PC-9 (cell line): ENCODE measurements around the gene TLN1. TPM values are rescaled to one million over a fixed set of nuclear protein-coding genes. Genes with fewer than 3 reads are reported as not detected.

Experiments
- BruUV-seq: library from RNA; stranded (reverse); fragments of 400-500 nt; replicated peaks from 2 replicates; lab custom pipeline; 2021; lab: Mats Ljungman, UMichigan
- CTCF ChIA-PET: fragments of 300-600 bp; sonication (Branson Sonifier 250); formaldehyde crosslinking; loops from one replicate; lab custom pipeline; 2022; ENCODE audit warnings: antibody characterized with exemption; lab: Charles Lee
- POLR2A ChIA-PET: fragments of 300-600 bp; sonication (Branson Sonifier 250); formaldehyde crosslinking; loops from one replicate; lab custom pipeline; 2022; ENCODE audit warnings: antibody characterized with exemption; ENCODE audit not compliant: unreplicated experiment; lab: Charles Lee
- DNase-seq, 2 experiments: peaks; one replicate each; pipeline versions ENCODE4 v3.0.0 to v3.0.0-alpha.2; 2015 to 2022; ENCODE audit warnings: mixed read lengths in 1 of 2
- H2AFZ ChIP-seq: fragments of 200-600 bp; sonication (generic); 2 replicates; pipeline ENCODE4 v1.8.1; 2017; ENCODE audit warnings: antibody characterized with exemption
- H3F3A ChIP-seq: fragments of 200-600 bp; sonication (generic); 2 replicates; pipeline ENCODE4 v1.8.1; 2017; ENCODE audit warnings: antibody characterized with exemption, mild to moderate bottlenecking, low read depth; ENCODE audit not compliant: insufficient read depth
- H3K27ac ChIP-seq: fragments of 200-600 bp; sonication (generic); 2 replicates; pipeline ENCODE4 v1.6.1; 2016; ENCODE audit warnings: mixed run types
- H3K27me3 ChIP-seq: fragments of 200-600 bp; sonication (generic); 2 replicates; pipeline ENCODE4 v1.6.1; 2016; ENCODE audit warnings: low read depth, mixed run types; ENCODE audit not compliant: insufficient read depth
- H3K36me3 ChIP-seq: fragments of 200-600 bp; sonication (generic); 2 replicates; pipeline ENCODE4 v1.6.1; 2016; ENCODE audit warnings: low read depth, mixed run types
- H3K4me1 ChIP-seq: fragments of 200-600 bp; sonication (generic); replicated peaks from 2 replicates; pipeline ENCODE4 v1.6.1; 2016; ENCODE audit warnings: mixed run types; ENCODE audit not compliant: insufficient read depth
- H3K4me2 ChIP-seq: fragments of 200-600 bp; sonication (generic); 2 replicates; pipeline ENCODE4 v1.6.1; 2017; ENCODE audit warnings: mixed run types
- H3K4me3 ChIP-seq: fragments of 200-600 bp; sonication (generic); 2 replicates; pipeline ENCODE4 v1.6.1; 2016; ENCODE audit warnings: mixed run types
- H3K79me2 ChIP-seq: fragments of 200-600 bp; sonication (generic); 2 replicates; pipeline ENCODE4 v1.6.1; 2017; ENCODE audit warnings: low read depth, mixed run types
- H3K9me2 ChIP-seq: fragments of 200-600 bp; sonication (generic); 2 replicates; pipeline ENCODE4 v1.8.1; 2017; ENCODE audit warnings: mild to moderate bottlenecking; ENCODE audit not compliant: insufficient read depth
- H3K9me3 ChIP-seq: fragments of 200-600 bp; sonication (generic); 2 replicates; pipeline ENCODE4 v1.8.1; 2016; ENCODE audit warnings: low read depth; ENCODE audit not compliant: insufficient read depth
- H4K20me1 ChIP-seq: fragments of 200-600 bp; sonication (generic); 2 replicates; pipeline ENCODE4 v1.8.1; 2017; ENCODE audit not compliant: insufficient read depth
- EZH2 ChIP-seq: fragments of 200-600 bp; sonication (generic); IDR thresholded peaks from 2 replicates; pipeline ENCODE4 v1.8.0; 2017; ENCODE audit warnings: antibody characterized with exemption, low read depth
- intact Hi-C: fragments of 100-400 bp; cut with micrococcal nuclease; formaldehyde crosslinking; loops from one replicate; pipeline ENCODE4 v1.10.0; 2022; ENCODE audit not compliant: unreplicated experiment
- total RNA-seq: library from RNA; stranded (reverse); gene quantifications from 2 replicates; pipeline ENCODE4 v1.2.3, GENCODE V29; 2021
- TF ChIP-seq, protein P1 (sequence below): fragments of 200-600 bp; sonication (generic); conservative IDR thresholded peaks from 2 replicates; pipeline ENCODE4 v1.6.1; 2017; ENCODE audit warnings: mixed run types, antibody characterized with exemption, mild to moderate bottlenecking, moderate library complexity

Gene TLN1
- total RNA-seq, 1 experiment from 2014 or later: 101 TPM

- H3K27me3 ChIP-seq: no peaks in the 10 kb centered on the region
- H3K79me2 ChIP-seq: no peaks in the 10 kb centered on the region
- H3K9me2 ChIP-seq: no peaks in the 10 kb centered on the region
- H4K20me1 ChIP-seq: no peaks in the 10 kb centered on the region
- no peak for DNase-seq
- no peak overlapping the region for H3K4me3 ChIP-seq
- H3F3A ChIP-seq: peaks cover 14% of the 10 kb centered on the region; the same call in 1 of the 2 replicates
- intact Hi-C loops: no loop called here
- H3K9me3 ChIP-seq: no peaks in the 10 kb centered on the region
- TF ChIP-seq, protein P1, sequence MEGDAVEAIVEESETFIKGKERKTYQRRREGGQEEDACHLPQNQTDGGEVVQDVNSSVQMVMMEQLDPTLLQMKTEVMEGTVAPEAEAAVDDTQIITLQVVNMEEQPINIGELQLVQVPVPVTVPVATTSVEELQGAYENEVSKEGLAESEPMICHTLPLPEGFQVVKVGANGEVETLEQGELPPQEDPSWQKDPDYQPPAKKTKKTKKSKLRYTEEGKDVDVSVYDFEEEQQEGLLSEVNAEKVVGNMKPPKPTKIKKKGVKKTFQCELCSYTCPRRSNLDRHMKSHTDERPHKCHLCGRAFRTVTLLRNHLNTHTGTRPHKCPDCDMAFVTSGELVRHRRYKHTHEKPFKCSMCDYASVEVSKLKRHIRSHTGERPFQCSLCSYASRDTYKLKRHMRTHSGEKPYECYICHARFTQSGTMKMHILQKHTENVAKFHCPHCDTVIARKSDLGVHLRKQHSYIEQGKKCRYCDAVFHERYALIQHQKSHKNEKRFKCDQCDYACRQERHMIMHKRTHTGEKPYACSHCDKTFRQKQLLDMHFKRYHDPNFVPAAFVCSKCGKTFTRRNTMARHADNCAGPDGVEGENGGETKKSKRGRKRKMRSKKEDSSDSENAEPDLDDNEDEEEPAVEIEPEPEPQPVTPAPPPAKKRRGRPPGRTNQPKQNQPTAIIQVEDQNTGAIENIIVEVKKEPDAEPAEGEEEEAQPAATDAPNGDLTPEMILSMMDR: no peak
- TF ChIP-seq EZH2: no peak
- no peaks in the 10 kb centered on the region for H3K36me3 ChIP-seq
- H3K27ac ChIP-seq: no peak overlapping the region
- BruUV-seq: no TSS peak
- no peak overlapping the region for H2AFZ ChIP-seq
- POLR2A ChIA-PET: interaction anchor here (0.7 kb wide), 1 partner anchor 27 kb away, joined by 3 read pairs; no protein-coding TSS in a partner anchor
- peaks cover 18% of the 10 kb centered on the region for H3K4me1 ChIP-seq
- H3K4me2 ChIP-seq: no peak overlapping the region
- CTCF ChIA-PET: no interaction called here
Measured at GRCh38 chr9:35685506-35685905, 46.5 kb downstream of the TLN1 start.

DNA sequence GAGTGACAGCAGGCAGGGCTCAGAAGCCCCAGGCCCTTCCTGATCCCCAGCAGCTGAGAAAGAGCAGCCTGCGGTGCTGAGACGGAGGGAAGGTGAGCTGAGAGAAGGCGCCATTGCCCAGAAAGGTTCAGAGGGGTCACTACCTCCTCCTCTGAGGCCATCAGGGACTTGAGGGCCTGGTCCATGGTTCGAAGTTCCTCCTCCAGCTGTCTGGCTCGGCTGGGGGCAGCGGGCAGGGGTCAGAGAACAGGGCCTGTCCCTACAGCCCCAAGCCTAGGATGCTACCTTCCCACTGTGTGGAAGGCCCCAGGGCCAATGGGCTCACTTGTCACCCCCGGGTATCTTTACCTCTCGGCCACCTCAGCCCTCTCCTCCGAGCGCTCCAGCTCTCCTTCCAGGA, 47.1 kb downstream of the TLN1 start:
- Histone ChIP-seq H3F3A (peaks cover 14% of the 10 kb centered on the region; the same call in 1 of the 2 replicates), H4K20me1 (no peaks in the 10 kb centered on the region), H3K4me3 (no peak overlapping the region), H3K4me2 (no peak overlapping the region), H3K4me1 (peaks cover 18% of the 10 kb centered on the region), H2AFZ (no peak overlapping the region), H3K36me3 (no peaks in the 10 kb centered on the region), H3K9me3 (no peaks in the 10 kb centered on the region), H3K27ac (no peak overlapping the region), H3K9me2 (no peaks in the 10 kb centered on the region), H3K27me3 (no peaks in the 10 kb centered on the region), H3K79me2 (no peaks in the 10 kb centered on the region)
- ChIA-PET CTCF (no interaction called here), POLR2A (no interaction called here)
- BruUV-seq: no TSS peak
- DNase-seq: no peak
- no peak for TF ChIP-seq EZH2
- TF ChIP-seq, protein P1: no peak
- intact Hi-C loops: no loop called here

GRCh38 chr9:35683323-35683722, 48.7 kb downstream of the TLN1 start:
- no peak overlapping the region for H3K4me3 ChIP-seq
- H3K27ac ChIP-seq: no peak overlapping the region
- intact Hi-C loops: no loop called here
- no peaks in the 10 kb centered on the region for H3K9me3 ChIP-seq
- no TSS peak for BruUV-seq
- DNase-seq: no peak
- no peaks in the 10 kb centered on the region for H4K20me1 ChIP-seq
- peaks cover 4% of the 10 kb centered on the region for H3K4me1 ChIP-seq
- no peaks in the 10 kb centered on the region for H3K36me3 ChIP-seq
- no peaks in the 10 kb centered on the region for H3K9me2 ChIP-seq
- H3K79me2 ChIP-seq: no peaks in the 10 kb centered on the region
- POLR2A ChIA-PET: interaction anchor here (0.6 to 0.7 kb wide), 2 partner anchors 33 to 135 kb away, joined by 3 read pairs; no protein-coding TSS in a partner anchor
- no peak overlapping the region for H2AFZ ChIP-seq
- CTCF ChIA-PET: no interaction called here
- H3F3A ChIP-seq: peaks cover 2% of the 10 kb centered on the region; the same call in 1 of the 2 replicates
- H3K27me3 ChIP-seq: no peaks in the 10 kb centered on the region
- no peak overlapping the region for H3K4me2 ChIP-seq
- TF ChIP-seq EZH2: no peak
